Activated T-cell treated with anti-CD3 and anti-CD28 coated beads, Interleukin-2, amount 50 U/mL, for 72 hours (primary cell): ENCODE data around the gene DEGS2. TPM values are rescaled to one million over a fixed set of nuclear protein-coding genes. Genes with fewer than 3 reads are reported as not detected.
"Not testable (repeated sequence)": the region's sequence is repeated elsewhere in the genome, so short reads cannot be mapped to it uniquely, and the experiment has no call there.

Source experiments
- ATAC-seq, 2 donors: fragments of 150-1000 bp; cut with Tn5 transposase; replicated peaks in 1 of 2; 2 replicates each; pipeline ENCODE4 v1.10.0; 2021; ENCODE audit warnings: moderate library complexity in 2 of 2, mild to moderate bottlenecking in 1 of 2
- DNase-seq, 2 donors: peaks; one replicate each; pipeline ENCODE4 v3.0.0; 2021 to 2022; ENCODE audit warnings: mixed read lengths in 1 of 2
- H3K27ac Mint-ChIP-seq: one replicate; pipeline ENCODE4 v1.8.0; 2022; ENCODE audit warnings: mild to moderate bottlenecking, moderate library complexity, mixed read lengths
- H3K27me3 Mint-ChIP-seq: one replicate; pipeline ENCODE4 v1.8.0; 2022; ENCODE audit warnings: low read depth, mixed read lengths
- H3K36me3 Mint-ChIP-seq, 2 donors: one replicate each; pipeline ENCODE4 v1.8.0; 2022; ENCODE audit warnings: mixed read lengths in 2 of 2, mild to moderate bottlenecking in 1 of 2; ENCODE audit not compliant: insufficient read depth in 2 of 2
- H3K4me1 Mint-ChIP-seq: one replicate; pipeline ENCODE4 v1.8.0; 2022; ENCODE audit warnings: low read depth, mixed read lengths
- H3K4me3 Mint-ChIP-seq, 2 donors: one replicate each; pipeline ENCODE4 v1.8.0; 2022; ENCODE audit warnings: mild to moderate bottlenecking in 2 of 2, mixed read lengths in 2 of 2, moderate library complexity in 2 of 2
- H3K9me3 Mint-ChIP-seq, 2 donors: one replicate each; pipeline ENCODE4 v1.8.0; 2022; ENCODE audit warnings: mixed read lengths in 2 of 2
- total RNA-seq, 2 donors: library from RNA; stranded (reverse); gene quantifications; one replicate each; pipeline ENCODE4 v1.2.3, GENCODE V29; 2022

The DEGS2 gene
- total RNA-seq = 1 to 10 TPM; 1.8 to 4.2 TPM

DNA sequence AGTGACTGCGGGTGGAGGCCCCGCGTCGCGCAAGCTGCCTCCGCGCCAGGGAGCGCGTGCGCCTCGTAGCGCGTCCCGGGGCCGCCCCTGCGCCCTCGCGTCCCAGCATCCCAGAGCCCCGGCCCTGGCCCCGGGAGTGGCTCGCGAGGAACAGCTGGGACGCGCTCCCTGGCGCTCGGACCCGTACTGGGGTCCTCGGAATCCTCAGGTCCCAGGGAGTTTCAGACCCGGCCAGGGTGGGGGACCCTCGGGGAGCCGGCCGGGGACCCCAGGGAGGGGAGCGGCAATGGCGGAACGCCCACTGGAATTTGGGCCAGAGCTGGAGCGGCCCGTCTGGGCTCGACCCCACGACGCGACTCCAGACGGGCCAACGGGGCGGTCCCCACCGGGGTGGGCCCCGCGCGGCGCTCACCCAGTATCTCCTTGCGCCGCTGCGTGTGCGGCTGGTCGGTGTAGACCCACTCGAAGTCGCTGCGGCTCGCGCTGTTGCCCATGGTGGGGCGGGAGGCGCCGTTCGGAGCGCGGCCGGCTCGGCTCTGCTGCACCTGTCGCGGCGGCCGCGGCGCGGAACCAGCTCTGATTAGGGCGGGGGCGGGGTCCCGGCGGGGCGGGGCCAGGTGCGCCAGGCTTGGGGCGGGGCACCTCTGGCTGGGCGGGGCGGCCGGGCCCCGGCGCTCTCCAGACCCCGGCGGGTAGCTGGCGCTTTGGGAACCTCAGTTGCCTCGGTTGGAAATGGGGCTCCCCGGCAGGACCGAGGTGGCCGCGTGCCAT, at the start of gene DEGS2:
Gene DEGS2 (minus strand): TSS at position 552 of the 771 bp plus-strand sequence. CDS start 58 bp downstream, at position 494.
- Mint-ChIP-seq H3K36me3 (peaks cover 6% of the 10 kb centered on the region in 2 donors), H3K9me3 (peaks cover 0 to 5% of the 10 kb centered on the region in 2 donors), H3K4me3 (peak within 1 kb of the TSS; percentile 83 to 86), H3K27me3 (peaks cover 27% of the 10 kb centered on the region), H3K27ac (no peak within 1 kb of the TSS), H3K4me1 (no peaks in the 10 kb centered on the region)
- DNase-seq = peak; percentile 58 to 64
- ATAC-seq = peak; percentile 82 to 85

DNA sequence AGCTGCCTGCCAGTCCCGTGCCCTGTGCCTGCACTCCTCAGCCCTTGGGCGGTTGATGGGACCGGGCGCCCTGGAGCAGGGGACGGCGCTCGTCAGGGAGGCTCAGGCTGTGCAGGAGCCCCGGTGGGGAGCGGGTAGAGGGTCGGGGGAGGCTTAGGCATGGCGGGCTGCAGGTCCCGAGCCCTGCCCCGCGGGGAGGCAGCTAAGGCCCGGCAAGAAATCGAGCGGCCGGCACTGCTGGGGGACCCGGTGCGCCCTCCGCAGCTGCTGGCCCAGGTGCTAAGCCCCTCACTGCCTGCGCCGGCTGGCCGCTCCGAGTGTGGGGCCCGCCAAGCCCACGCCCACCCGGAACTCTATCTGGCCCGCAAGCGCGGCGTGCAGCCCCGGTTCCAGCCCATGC, 48.7 kb upstream of the DEGS2 start:
- not testable (repeated sequence) for H3K27ac Mint-ChIP-seq, H3K4me3 Mint-ChIP-seq, ATAC-seq, H3K27me3 Mint-ChIP-seq, H3K9me3 Mint-ChIP-seq, DNase-seq, H3K36me3 Mint-ChIP-seq
- H3K4me1 Mint-ChIP-seq = peaks cover 14% of the 10 kb centered on the region

DNA sequence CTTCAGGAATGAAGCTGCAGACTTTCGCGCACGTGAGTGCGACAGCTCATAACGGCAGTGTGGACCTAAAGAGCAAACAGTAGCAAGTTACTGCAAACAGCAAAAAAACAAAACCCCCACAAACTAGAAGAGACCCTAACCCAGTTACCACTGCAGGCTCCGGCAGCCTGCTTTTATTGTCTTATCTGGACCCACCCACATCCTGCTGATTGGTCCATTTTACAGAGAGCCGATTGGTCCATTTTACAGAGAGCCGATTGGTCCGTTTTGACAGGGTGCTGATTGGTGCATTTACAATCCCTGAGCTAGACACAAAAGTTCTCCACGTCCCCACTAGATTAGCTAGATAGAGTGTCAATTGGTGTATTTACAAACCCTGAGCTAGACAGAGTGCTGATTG, 48.1 kb upstream of the DEGS2 start:
- not testable (repeated sequence) for H3K4me1 Mint-ChIP-seq, ATAC-seq, H3K27me3 Mint-ChIP-seq, H3K4me3 Mint-ChIP-seq, H3K27ac Mint-ChIP-seq, H3K9me3 Mint-ChIP-seq, H3K36me3 Mint-ChIP-seq, DNase-seq

DNA sequence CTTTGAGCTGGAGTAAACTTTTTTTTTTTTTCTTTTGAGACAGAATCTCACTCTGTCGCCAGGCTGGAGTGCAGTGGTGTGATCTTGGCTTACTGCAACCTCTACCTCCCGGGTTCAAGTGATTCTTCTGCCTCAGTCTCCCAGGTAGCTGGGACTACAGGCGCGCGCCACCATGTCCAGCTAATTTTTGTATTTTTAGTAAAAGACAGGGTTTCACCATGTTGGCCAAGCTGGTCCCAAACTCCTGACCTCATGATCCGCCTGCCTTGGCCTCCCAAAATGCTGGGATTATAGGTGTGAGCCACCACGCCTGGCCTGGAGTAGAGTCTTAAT, 45.4 kb upstream of the DEGS2 start:
- not testable (repeated sequence) for ATAC-seq, H3K4me3 Mint-ChIP-seq, H3K4me1 Mint-ChIP-seq, H3K9me3 Mint-ChIP-seq, H3K27me3 Mint-ChIP-seq, H3K27ac Mint-ChIP-seq, DNase-seq, H3K36me3 Mint-ChIP-seq

DNA sequence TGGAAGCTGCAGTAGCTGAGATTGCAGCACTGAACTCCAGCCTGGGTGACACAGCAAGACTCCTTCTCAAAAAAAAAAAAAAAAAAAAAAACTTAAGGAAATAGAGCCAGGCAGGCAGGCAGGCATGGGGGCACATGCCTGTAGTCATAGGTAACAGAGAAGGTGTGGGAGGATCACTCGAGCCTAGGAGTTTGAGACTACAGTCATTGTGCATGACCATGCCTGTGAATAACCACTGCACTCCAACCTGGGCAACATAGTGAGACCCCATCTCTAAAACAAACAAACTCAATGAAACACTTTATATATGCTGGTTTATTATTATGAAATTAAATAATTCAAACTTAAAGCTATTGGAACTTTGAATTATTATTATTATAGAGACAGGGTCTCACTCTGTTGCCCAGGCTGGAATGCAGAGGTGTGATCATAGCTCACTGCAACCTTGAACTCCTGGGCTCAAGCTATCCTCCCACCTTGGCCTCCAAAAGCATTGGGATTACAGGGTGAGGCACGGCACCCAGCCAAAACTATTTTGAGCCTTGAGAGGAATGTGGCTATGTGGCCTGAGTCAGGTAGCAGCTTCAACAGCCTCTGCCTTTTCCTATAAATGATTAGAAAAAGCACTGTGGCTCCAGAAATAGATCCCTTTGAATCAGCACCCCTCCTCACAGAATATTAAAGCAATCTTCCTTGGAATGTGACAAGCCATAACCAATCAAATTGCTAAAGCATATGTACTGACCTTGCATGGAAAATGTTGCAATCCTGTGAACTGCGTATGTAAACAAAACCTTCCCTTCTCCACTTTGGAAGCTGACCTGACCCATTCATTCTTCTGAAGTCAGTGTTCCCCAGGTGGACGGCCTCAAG, 44.8 kb upstream of the DEGS2 start:
- H3K27ac Mint-ChIP-seq = no peak overlapping the region
- no peaks in the 10 kb centered on the region for H3K9me3 Mint-ChIP-seq
- H3K4me3 Mint-ChIP-seq = no peak overlapping the region

DNA sequence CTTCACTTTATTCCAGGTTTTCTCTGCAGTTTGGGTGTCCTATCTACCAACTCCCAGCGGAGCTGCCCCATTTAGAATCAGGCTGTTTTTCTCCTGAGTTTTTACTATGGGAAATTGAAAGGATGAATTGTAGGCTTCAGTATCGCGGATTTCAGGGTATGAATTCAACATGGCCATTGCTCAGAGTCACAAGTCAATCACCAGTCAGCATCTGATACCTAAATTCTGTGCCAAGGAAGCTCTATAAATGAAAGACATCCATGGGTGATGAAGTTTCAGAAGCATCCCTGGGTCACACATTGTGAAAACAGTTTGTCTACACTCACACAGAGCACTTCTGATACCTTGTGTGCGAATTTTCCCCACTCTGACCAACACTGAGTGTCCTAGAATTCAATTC, 43.7 kb upstream of the DEGS2 start:
- ATAC-seq = no peak
- H3K36me3 Mint-ChIP-seq = no peaks in the 10 kb centered on the region
- no peak for DNase-seq

More for the DNA sequence above, 44.8 kb upstream of the DEGS2 start:
- ATAC-seq (no peak), DNase-seq (no peak)
- Mint-ChIP-seq H3K4me1 (no peaks in the 10 kb centered on the region), H3K27me3 (no peaks in the 10 kb centered on the region), H3K36me3 (no peaks in the 10 kb centered on the region)

DNA sequence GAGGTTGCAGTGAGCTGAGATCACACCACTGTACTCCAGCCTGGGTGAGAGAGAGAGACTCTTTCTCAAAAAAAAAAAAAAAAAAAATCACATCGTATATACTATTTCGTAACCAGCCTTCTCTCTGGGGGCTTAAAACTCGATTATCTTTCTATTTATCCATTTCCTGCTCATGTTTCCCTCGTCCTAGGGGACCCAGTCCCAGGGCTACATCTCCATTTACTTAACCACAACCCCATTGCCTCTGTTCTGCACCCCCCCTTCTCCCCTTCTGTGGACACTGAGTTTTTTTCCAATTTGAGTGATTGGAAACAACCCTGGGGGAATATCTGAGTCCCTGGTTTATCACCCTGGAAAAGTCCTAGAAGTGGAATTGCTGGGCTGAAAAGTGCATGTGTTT, 43.3 kb upstream of the DEGS2 start:
- DNase-seq (no peak), ATAC-seq (no peak)
- Mint-ChIP-seq H3K9me3 (no peaks in the 10 kb centered on the region), H3K36me3 (no peaks in the 10 kb centered on the region), H3K27me3 (no peaks in the 10 kb centered on the region), H3K4me3 (no peak overlapping the region), H3K27ac (no peak overlapping the region), H3K4me1 (no peaks in the 10 kb centered on the region)

More for the DNA sequence above, 43.7 kb upstream of the DEGS2 start:
- Mint-ChIP-seq H3K4me3 (no peak overlapping the region), H3K27ac (no peak overlapping the region), H3K4me1 (no peaks in the 10 kb centered on the region), H3K27me3 (no peaks in the 10 kb centered on the region), H3K9me3 (no peaks in the 10 kb centered on the region)

DNA sequence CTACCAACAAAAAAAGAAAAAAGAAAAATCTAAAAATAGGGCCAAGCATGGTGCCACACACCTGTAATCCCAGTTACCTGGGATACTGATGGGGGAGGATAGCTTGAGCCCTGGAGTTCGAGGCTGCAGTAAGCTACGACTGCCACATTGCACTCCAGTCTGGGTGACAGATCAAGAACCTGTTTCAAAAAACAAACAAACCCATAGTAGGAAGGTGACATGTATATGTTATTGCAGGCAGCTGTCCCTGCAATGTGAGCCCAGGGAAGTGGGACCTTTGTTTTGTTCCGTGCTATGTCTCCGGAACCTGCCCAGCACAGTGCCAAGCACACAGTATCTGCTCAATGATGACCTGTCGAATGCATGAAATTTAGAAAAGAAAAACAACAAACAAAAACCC, 42.3 kb upstream of the DEGS2 start:
- Mint-ChIP-seq H3K27me3 (no peaks in the 10 kb centered on the region), H3K36me3 (no peaks in the 10 kb centered on the region), H3K4me3 (no peak overlapping the region), H3K4me1 (no peaks in the 10 kb centered on the region), H3K9me3 (no peaks in the 10 kb centered on the region), H3K27ac (no peak overlapping the region)
- DNase-seq (no peak), ATAC-seq (no peak)

DNA sequence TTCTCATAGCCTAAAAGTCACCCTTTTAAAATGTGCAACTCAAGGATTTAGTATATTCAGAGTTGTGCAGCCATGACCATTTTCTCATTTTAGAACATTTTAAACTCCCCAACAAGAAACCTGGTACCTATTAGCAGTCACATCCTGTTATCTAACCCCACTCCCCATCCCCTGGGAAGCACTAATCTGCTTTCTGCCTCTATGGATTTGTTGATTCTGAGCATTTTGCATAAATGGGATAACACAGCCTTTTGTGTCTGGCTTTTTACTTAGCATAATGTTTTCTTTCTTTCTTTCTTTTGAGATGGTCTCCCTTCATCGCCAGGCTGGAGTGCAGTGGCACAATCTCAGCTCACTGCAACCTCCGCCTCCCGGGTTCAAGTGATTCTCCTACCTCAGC, 40.9 kb upstream of the DEGS2 start:
- H3K4me1 Mint-ChIP-seq = no peaks in the 10 kb centered on the region
- no peaks in the 10 kb centered on the region for H3K36me3 Mint-ChIP-seq
- DNase-seq (no peak), ATAC-seq (no peak)
- no peak overlapping the region for H3K4me3 Mint-ChIP-seq
- no peak overlapping the region for H3K27ac Mint-ChIP-seq
- no peaks in the 10 kb centered on the region for H3K9me3 Mint-ChIP-seq
- no peaks in the 10 kb centered on the region for H3K27me3 Mint-ChIP-seq

DNA sequence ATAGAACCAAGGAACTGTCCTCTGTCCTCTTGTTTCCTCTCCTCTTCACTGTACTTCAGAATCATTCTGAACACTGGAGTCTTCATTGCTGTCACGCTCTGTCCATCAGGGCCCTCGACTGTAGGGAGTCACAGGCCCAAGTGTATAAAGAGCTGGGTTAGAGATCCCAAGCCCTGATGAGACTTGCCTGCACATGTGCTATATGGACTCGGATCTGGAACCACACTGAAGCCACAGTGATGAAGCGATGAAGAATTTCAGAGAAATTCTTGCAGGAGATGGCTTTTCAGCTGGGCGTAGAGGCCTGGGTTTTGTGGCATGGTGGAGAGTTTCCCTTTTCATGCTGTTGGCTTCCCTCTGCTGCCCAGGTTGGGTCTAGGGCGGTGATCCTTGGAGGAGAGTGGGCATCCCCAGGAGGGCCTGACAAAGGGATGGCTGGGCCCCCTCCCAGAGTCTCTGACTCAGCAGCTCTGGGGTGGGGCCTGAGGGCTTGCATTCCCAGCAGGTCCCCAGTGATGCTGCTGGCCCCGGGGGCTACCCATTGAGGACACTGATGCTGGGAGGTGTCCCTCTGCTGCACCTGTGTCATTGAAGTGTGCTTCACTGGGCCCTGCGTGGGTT, 39.9 kb upstream of the DEGS2 start:
- Mint-ChIP-seq H3K27ac (no peak overlapping the region), H3K36me3 (no peaks in the 10 kb centered on the region), H3K27me3 (no peaks in the 10 kb centered on the region), H3K9me3 (no peaks in the 10 kb centered on the region), H3K4me3 (no peak overlapping the region), H3K4me1 (no peaks in the 10 kb centered on the region)
- DNase-seq (no peak), ATAC-seq (no peak)

DNA sequence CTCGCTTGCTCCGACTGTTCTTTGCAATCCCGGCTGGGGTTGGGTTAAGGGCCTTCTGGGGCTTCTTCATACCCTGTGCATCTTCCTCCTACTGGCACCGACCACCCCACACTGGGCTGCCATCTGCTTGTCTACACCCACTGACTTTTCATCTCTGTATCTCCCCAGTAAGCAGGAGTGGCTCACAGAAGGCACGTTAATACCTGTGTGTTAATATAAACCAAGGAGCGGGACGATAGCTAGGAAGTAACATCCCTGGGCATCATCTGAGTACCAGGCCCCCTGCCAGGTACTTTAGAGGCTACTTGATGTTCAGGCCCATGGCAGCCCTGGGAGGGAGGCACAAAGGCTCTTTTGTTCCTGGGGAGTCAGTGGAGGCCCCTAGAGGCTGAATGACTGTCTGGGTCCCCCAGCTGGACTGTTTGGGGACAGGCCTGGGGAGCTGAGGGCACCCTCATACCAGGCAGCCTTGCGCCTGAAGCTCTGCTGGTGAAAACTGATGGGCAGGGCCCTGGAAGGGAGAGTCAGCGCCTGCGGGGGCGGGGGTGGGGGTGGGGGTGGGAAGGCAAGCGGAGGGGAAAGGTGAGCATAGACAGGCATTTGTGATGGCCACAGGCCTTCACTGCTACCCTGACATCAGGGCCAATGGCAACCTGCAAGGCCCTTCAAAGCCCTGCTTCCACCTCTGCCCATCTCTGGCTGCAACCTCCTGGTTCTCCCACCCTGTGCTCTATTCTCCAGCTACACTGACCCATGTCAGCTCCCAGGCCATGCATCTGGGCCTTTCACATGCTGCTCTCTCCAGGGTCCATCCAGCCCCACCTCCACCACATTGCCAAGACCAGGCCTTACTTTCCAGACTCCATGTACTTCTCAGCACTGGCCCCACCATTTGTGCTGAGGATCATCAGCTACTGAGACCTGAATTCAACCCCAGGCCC, 34.2 kb upstream of the DEGS2 start:
- Mint-ChIP-seq H3K27me3 (no peaks in the 10 kb centered on the region), H3K9me3 (no peaks in the 10 kb centered on the region), H3K4me1 (peaks cover 11% of the 10 kb centered on the region), H3K4me3 (peak overlapping the region; percentile 80 to 81), H3K36me3 (no peaks in the 10 kb centered on the region), H3K27ac (peak overlapping the region; percentile 93)
- peak; percentile 22 to 28 for DNase-seq
- ATAC-seq = peak in 1 of 2 donors; percentile 19

DNA sequence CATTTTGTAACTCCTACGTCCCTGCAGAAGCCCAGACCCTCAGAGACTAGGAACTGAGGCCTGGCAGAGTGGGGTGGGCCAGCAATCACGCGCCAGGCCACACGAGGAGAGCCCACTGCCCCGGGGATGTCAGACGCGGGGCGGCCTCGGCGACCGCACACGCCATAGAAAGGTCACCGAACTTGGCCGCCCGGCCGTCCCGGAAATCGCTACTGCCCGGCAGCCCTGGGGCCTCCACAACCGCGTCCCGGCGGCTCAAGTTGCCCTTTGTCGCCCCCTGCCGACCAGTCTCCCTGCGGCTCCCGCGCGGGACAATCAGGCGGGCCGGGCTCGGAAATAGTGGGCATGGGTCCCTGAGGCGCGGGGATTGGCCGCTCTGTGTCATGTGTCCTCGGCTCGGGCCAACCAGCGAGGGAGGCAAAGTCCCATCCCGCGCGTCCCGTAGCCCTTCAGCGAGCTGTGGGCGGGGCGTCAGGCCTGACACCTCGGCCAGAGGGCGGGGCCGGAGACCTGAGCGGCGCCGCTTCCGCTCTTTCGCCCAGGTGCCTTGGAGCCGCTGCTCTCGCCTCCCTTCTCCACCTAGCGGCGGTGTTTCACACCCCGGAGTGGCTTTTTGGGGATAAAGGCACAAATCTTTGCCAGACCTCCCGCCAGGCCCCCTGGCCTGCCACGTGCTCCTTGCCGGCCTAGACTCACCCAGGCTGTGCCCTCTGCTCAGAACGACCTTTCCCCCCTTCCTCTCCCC, 33.4 kb upstream of the DEGS2 start:
- Mint-ChIP-seq H3K27me3 (no peaks in the 10 kb centered on the region), H3K9me3 (no peaks in the 10 kb centered on the region), H3K4me3 (peak overlapping the region; percentile 80 to 81), H3K36me3 (no peaks in the 10 kb centered on the region), H3K27ac (peak overlapping the region; percentile 93), H3K4me1 (peaks cover 11% of the 10 kb centered on the region)
- peak; percentile 99 for ATAC-seq
- DNase-seq = peak; percentile 100
